ENCODE results near the gene PPP1R9A.

Gene PPP1R9A

DNA sequence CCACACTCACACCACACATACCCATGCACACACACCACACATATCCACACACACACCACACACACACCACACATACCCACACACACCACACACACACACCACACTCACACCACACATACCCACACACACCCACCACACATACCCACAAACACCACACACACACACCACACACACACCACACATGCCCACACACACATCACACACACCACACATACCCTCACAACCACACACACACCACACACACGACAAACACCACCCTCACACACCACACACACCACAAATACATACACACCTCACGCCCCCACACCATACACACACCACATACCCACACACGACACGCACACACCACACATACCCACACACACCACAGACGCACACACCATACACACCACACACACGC, 297.2 kb downstream of the PPP1R9A start:
- DNase-seq (ENCODE audit: low spot score), result no peak

- no peak for DNase-seq (ENCODE audit: low spot score)
These were observed 298.4 kb downstream of the PPP1R9A start for GRCh38 chr7:95205665-95206225.

DNA sequence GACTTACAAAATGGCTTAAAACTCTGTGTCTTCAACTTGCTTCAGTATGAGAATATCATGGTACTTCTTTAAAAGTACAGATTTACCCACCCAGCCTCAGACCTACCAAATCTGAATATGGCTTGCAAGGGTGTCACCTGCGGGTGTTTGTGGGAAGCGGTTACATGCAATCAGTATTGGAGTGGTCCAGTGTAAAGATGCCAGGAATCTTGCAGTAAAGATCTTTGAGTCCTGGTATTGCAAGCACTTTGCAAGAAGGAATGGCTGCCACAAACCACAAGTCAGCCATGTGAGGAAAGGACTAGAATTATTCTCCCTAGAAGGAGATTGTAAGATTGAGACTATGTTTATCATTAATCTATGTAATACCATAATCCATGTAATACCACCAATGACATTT, 301.9 kb downstream of the PPP1R9A start:
- peak; percentile 45 for DNase-seq (ENCODE audit: low spot score)

DNA sequence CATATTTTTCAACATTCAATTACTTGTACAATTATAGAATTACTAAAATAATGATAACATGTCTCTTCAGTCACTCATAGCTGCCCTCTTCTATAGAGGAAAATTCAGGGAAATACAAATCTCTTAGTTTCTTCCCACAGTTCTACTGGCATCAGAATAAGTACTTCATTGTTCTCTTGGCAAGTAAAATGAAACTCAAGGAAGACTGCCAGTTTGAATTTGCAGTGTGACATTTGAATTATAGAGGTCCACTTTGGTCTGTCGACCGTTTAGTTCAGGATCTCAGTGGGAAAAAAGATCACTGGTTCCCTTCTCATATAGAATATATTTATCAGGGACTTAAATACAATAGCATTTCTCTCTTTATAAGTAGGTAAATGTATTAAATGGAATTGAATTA, 302.4 kb downstream of the PPP1R9A start:
- DNase-seq (ENCODE audit: low spot score), result peak; percentile 94

GRCh38 chr7:95213148-95213547, 305.8 kb downstream of the PPP1R9A start:
- no peak for DNase-seq (ENCODE audit: low spot score)

GRCh38 chr7:95213809-95214492, 306.6 kb downstream of the PPP1R9A start:
- DNase-seq (ENCODE audit: low spot score), result peak; percentile 58

- no peak for DNase-seq (ENCODE audit: low spot score)
These were observed 312.3 kb downstream of the PPP1R9A start for GRCh38 chr7:95219721-95220120.

DNA sequence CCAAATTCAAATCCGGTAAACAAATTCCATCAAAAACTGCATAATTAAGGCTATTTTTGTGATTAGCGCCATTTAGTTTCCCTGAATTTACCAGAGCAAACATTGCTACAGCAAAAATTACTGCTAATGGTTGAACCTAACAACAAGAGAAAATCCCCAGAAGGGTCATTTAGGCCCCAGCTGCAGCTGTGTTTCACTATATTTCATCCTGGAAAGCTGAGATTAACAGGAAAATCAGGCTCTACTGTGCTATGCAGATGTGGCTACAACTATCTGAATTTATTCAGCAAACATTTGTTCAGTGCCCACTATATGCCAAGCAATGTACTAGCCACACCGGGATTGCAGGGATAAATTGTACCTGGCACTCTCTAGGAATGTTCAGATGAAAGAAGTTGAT, 312.9 kb downstream of the PPP1R9A start:
- no peak for DNase-seq (ENCODE audit: low spot score)

DNA sequence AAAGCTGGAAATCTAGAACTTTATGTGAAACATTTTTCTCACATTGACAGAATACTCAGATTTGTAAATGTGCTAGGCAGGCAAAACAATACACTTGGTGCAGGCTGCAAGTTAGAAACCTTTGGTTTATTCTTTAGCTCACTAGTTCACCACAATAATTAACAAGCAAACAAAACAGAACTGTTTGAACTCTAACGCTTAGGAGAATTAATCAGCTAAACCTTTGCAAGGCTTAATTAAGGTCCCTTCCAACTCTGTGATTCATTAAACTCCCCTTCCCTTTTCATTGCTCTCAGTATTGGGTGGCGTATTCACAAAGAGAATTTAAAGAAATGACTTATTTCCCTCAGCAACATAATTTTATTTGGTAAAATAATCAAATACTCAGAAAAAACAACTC, 317.9 kb downstream of the PPP1R9A start:
- DNase-seq (ENCODE audit: low spot score), result no peak

- no peak for DNase-seq (ENCODE audit: low spot score)
These were observed 321.9 kb downstream of the PPP1R9A start for GRCh38 chr7:95229301-95229700.

- DNase-seq (ENCODE audit: low spot score), result no peak
These were observed 331.0 kb downstream of the PPP1R9A start for GRCh38 chr7:95238252-95238943.

DNA sequence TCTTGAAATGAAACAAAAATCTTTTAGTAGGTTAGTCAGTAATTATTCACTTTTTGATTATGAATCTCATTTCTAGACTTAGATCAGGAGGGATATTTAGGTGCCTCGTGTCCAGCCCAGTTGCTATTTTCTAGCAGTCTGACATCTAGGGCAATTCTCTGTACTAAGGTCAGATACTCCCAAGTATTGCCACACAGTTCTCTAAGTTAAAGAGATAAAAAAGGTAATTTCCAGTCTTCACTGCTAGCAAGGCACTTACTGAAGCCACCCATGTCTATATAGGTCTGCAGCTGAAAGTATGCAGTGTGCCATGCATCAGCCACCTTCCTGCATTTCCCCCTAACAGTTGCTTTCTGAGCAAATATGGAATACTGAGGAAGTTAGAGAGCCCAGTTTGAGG, 333.5 kb downstream of the PPP1R9A start:
- no peak for DNase-seq (ENCODE audit: low spot score)

- DNase-seq (ENCODE audit: low spot score), result no peak
These were observed 334.9 kb downstream of the PPP1R9A start for GRCh38 chr7:95242266-95242665.

GRCh38 chr7:95244616-95245015, 337.2 kb downstream of the PPP1R9A start:
- no peak for DNase-seq (ENCODE audit: low spot score)

DNA sequence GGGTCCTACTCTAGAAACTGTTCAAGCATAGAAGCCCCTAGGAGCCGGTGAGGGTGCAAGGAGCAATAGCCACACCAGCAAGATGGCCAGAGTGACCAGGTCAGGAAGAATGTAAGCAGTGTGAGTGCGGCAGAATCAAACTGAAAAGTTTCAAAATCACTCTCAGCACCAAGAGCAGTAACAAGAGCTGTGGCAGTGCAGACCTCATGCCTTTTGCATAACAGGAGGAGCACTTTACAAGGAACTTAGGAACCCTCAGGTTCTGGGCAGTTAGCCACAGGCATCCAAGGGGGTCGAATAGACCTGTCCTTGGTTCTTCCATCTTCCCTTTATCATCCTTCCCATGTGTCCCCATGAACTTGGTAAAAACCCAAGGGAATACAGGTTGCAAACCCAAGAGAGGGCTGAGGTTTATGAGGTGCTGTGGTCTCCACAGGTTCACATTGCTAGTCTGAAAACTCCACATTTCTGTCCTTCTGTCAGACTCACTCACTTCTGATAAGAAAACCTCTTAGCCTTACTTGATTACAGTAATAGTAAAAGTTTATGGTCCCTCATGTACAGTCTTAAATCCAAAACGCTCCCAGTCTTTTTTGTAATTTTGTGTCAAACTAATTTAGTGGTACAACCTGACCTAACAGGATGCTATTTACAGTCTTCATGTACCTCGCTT, 338.6 kb downstream of the PPP1R9A start:
- peak; percentile 4 for DNase-seq (ENCODE audit: low spot score)

- DNase-seq (ENCODE audit: low spot score), result peak; percentile 96
These were observed 339.5 kb downstream of the PPP1R9A start for GRCh38 chr7:95246831-95247370.

DNA sequence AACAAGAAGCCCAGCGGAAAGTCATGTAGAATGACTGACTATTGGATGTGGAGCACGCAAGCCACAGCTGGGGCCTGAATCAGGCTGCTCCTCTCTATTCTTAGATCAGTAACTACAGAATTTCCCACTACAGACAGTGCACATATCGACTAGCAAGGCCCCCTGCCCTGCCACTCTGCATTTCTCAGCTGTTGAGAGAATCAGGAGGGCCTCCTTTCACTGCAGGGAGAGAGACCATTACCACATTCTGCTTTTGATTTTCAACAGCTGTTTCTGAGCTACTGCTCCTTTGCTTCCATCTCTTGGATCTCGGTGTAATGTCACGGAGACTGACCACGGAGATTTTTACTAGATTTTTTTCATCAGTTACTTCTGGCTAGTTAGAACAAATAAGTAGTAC, 343.2 kb downstream of the PPP1R9A start:
- no peak for DNase-seq (ENCODE audit: low spot score)

- no peak for DNase-seq (ENCODE audit: low spot score)
These were observed 344.6 kb downstream of the PPP1R9A start for GRCh38 chr7:95251966-95252365.

- no peak for DNase-seq (ENCODE audit: low spot score)
These were observed 346.6 kb downstream of the PPP1R9A start for GRCh38 chr7:95253986-95254385.

- no peak for DNase-seq (ENCODE audit: low spot score)
These were observed 348.3 kb downstream of the PPP1R9A start for GRCh38 chr7:95255691-95256090.

DNA sequence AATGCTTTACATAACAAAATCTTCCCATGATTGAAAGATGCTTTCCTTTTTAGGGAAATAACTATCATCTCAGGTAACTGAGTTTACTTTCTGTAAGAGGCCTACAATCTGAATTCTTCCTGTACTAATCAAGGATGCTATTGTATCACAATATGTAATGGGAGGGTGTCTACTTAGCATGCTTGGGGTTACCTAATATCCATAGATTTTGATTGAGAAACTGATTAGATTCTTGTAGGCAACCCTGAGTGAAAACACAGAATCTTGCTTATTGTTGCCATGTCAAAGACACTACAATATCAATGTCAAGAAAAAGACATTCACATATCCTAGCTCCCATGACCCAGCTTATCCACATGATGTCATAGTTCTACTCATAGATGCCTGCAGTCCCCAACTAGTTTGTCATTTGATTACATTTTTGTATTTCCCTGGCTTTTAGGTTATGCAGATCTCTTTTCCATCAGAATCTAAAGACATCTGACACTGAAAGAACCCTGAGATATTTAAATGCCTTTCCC, 354.6 kb downstream of the PPP1R9A start:
- DNase-seq (ENCODE audit: low spot score), result no peak

GRCh38 chr7:95262875-95263274, 355.5 kb downstream of the PPP1R9A start:
- no peak for DNase-seq (ENCODE audit: low spot score)
